HepG2 (cell line): ENCODE results near the gene GJA5. TPM values are rescaled to one million over a fixed set of nuclear protein-coding genes. Genes with fewer than 3 reads are reported as not detected.

Source experiments
- ATAC-seq: fragments of 200-7000 bp; cut with Tn5 transposase; 3 replicates; pipeline ENCODE4 v1.9.1; 2020; ENCODE audit warnings: mild to moderate bottlenecking, moderate library complexity
- BruUV-seq: library from RNA; stranded (reverse); fragments of 400-500 nt; replicated peaks from 2 replicates; lab custom pipeline; 2021; lab: Mats Ljungman, UMichigan
- CTCF ChIA-PET: fragments of 300-600 bp; formaldehyde crosslinking; extraction: SDS; loops from one replicate; lab custom pipeline; 2021; ENCODE audit warnings: low total read pairs, inconsistent platforms, low intra/inter-chr PET ratio; lab: Yijun Ruan, JAX
- POLR2A ChIA-PET: fragments of 350-600 bp; sonication (Branson Sonifier 250); formaldehyde crosslinking; loops from one replicate; lab custom pipeline; 2020; ENCODE audit warnings: antibody characterized with exemption, inconsistent platforms; lab: Yijun Ruan, JAX
- DNase-seq: peaks from one replicate; pipeline ENCODE4 v3.0.0-alpha.2; 2015; ENCODE audit warnings: low spot score
- FAIRE-seq: peaks from 3 replicates; lab custom pipeline; 2011; peaks lifted over from hg19 to GRCh38; lab: Jason Lieb, UNC
- H2AFZ ChIP-seq: one replicate; pipeline ENCODE4 v1.6.1; 2011; ENCODE audit warnings: low read length, inconsistent platforms
- H3K27ac ChIP-seq: fragments of 300-600 bp; 3 replicates; pipeline ENCODE4 v1.8.0; 2011; ENCODE audit warnings: mixed run types, mild to moderate bottlenecking, mixed read lengths, low read length, inconsistent platforms; ENCODE audit not compliant: insufficient read depth; ENCODE audit errors: extremely low read length
- H3K27me3 ChIP-seq, 2 experiments: fragments of 200-600 bp in 1 of 2; 2 replicates in 1 of 2; 3 replicates in 1 of 2; pipeline versions ENCODE4 v1.6.0 to v1.8.0; 2011; ENCODE audit warnings: low read length in 2 of 2, mild to moderate bottlenecking in 2 of 2, moderate library complexity in 2 of 2, inconsistent platforms in 1 of 2; ENCODE audit not compliant: insufficient read depth in 2 of 2, control insufficient read depth in 1 of 2
- H3K36me3 ChIP-seq, 2 experiments: fragments of 200-600 bp in 1 of 2; replicated peaks in 1 of 2; 2 replicates in 1 of 2; 3 replicates in 1 of 2; pipeline versions ENCODE4 v1.5.1 to v1.8.0; 2011; ENCODE audit warnings: low read length in 2 of 2, inconsistent platforms in 1 of 2; ENCODE audit not compliant: insufficient read depth in 2 of 2, control insufficient read depth in 1 of 2
- H3K4me1 ChIP-seq: 2 replicates; pipeline ENCODE4 v1.5.1; 2012; ENCODE audit warnings: low read length, inconsistent platforms; ENCODE audit not compliant: insufficient read depth
- H3K4me2 ChIP-seq: 2 replicates; pipeline ENCODE4 v1.6.0; 2011; ENCODE audit warnings: low read depth, low read length, inconsistent platforms
- H3K4me3 ChIP-seq, 3 experiments: fragments of 200-600 bp in 1 of 3; sonication (generic), shearing (Covaris generic) in 1 of 3; replicated peaks in 1 of 3; 2 replicates each; pipeline ENCODE4 v1.5.1; 2011 to 2016; ENCODE audit warnings: low read length in 3 of 3, inconsistent platforms in 2 of 3, low read depth in 2 of 3, mild to moderate bottlenecking in 2 of 3, control low read depth in 1 of 3, mixed read lengths in 1 of 3; ENCODE audit not compliant: insufficient read depth in 1 of 3
- H3K79me2 ChIP-seq: one replicate; pipeline ENCODE4 v1.6.1; 2011; ENCODE audit warnings: low read length, inconsistent platforms; ENCODE audit not compliant: insufficient read depth
- H3K9ac ChIP-seq: 2 replicates; pipeline ENCODE4 v1.6.0; 2011; ENCODE audit warnings: mild to moderate bottlenecking, low read depth, low read length, inconsistent platforms; ENCODE audit not compliant: insufficient read depth
- H3K9me3 ChIP-seq: 2 replicates; pipeline ENCODE4 v1.5.1; 2012; ENCODE audit warnings: mild to moderate bottlenecking, low read length
- H4K20me1 ChIP-seq: 2 replicates; pipeline ENCODE4 v1.6.0; 2011; ENCODE audit warnings: inconsistent platforms, mild to moderate bottlenecking, low read length, moderate library complexity; ENCODE audit not compliant: insufficient read depth
- CREB3 ChIP-seq: sonication (generic); formaldehyde crosslinking; IDR thresholded peaks from 2 replicates; pipeline ENCODE4 v1.5.0; 2020; ENCODE audit warnings: missing genetic modification reagents
- DMAP1 ChIP-seq: IDR thresholded peaks from 2 replicates; pipeline ENCODE4 v1.6.1; 2016
- ETV5 ChIP-seq: IDR thresholded peaks from 2 replicates; pipeline ENCODE4 v1.6.1; 2018; ENCODE audit warnings: missing biosample characterization, missing genetic modification reagents, inconsistent platforms, borderline replicate concordance
- FOXK2 ChIP-seq: fragments of 450-650 bp; IDR thresholded peaks from 2 replicates; pipeline ENCODE4 v1.6.1; 2016
- GATA4 ChIP-seq: sonication (generic); IDR thresholded peaks from 2 replicates; pipeline ENCODE4 v1.6.1; 2016; ENCODE audit warnings: antibody characterized with exemption, low read depth, borderline replicate concordance
- GATAD2A ChIP-seq: IDR thresholded peaks from 2 replicates; pipeline ENCODE4 v1.6.1; 2016
- HMGXB3 ChIP-seq: sonication (generic); formaldehyde crosslinking; IDR thresholded peaks from 2 replicates; pipeline ENCODE4 v1.4.0; 2020; ENCODE audit warnings: missing genetic modification reagents, borderline replicate concordance
- KDM6A ChIP-seq: IDR thresholded peaks from 2 replicates; pipeline ENCODE4 v1.6.1; 2016; ENCODE audit warnings: low read depth
- TSC22D2 ChIP-seq: sonication (generic); formaldehyde crosslinking; IDR thresholded peaks from 2 replicates; pipeline ENCODE4 v1.5.1; 2020; ENCODE audit warnings: missing genetic modification reagents, mild to moderate bottlenecking, borderline replicate concordance
- U2AF1 ChIP-seq: fragments of 200-400 bp; formaldehyde crosslinking; optimal IDR thresholded peaks from 2 replicates; pipeline ENCODE3; 2017; ENCODE audit warnings: mild to moderate bottlenecking, low read depth, low read length
- ZBED4 ChIP-seq: sonication (generic); formaldehyde crosslinking; IDR thresholded peaks from 2 replicates; pipeline ENCODE4 v1.4.0; 2020; ENCODE audit warnings: missing genetic modification reagents, borderline replicate concordance
- ZMAT3 ChIP-seq: sonication (generic); formaldehyde crosslinking; conservative IDR thresholded peaks from 2 replicates; pipeline ENCODE4 v1.7.0; 2021; ENCODE audit warnings: missing genetic modification reagents
- ZNF550 ChIP-seq: sonication (generic); formaldehyde crosslinking; IDR thresholded peaks from 2 replicates; pipeline ENCODE4 v1.4.0; 2020; ENCODE audit warnings: mild to moderate bottlenecking, missing genetic modification reagents, borderline replicate concordance
- ZNF792 ChIP-seq: IDR thresholded peaks from 2 replicates; pipeline ENCODE4 v1.6.1; 2016
- ZSCAN12 ChIP-seq: sonication (generic); formaldehyde crosslinking; IDR thresholded peaks from 2 replicates; pipeline ENCODE4 v1.9.0; 2021; ENCODE audit warnings: mild to moderate bottlenecking, missing genetic modification reagents
- in situ Hi-C: cut with HindIII; loops from 2 replicates; pipeline ENCODE4 v1.10.0; 2017; ENCODE audit warnings: low pct_unique_long_range_greater_than_20kb; ENCODE audit not compliant: extremely low pct_ligation_motif_present
- intact Hi-C: fragments of 100-400 bp; cut with micrococcal nuclease; formaldehyde crosslinking; loops from one replicate; pipeline ENCODE4 v1.10.0; 2022; ENCODE audit not compliant: unreplicated experiment
- polyA plus RNA-seq, 8 experiments: library from polyadenylated mRNA; depleted of rRNA in 3 of 8; stranded (reverse) in 7 of 8; unstranded in 1 of 8; fragments of >200 nt; fragmentation: Illumina TruSeq in 4 of 8; extraction: Trizol in 4 of 8; gene quantifications; 2 replicates each; pipeline versions ENCODE4 v1.2.1 to v1.2.3, GENCODE V29; 2011 to 2016; ENCODE audit warnings: low read depth in 4 of 8, missing spikeins in 1 of 8, mixed read lengths in 1 of 8; ENCODE audit not compliant: insufficient read depth in 1 of 8
- total RNA-seq, 5 experiments: library from RNA; depleted of rRNA; stranded (reverse); fragments of >200 nt; fragmentation: Illumina TruSeq; extraction: Trizol; gene quantifications; 2 replicates each; pipeline ENCODE4 v1.2.3, GENCODE V29; 2016; ENCODE audit warnings: low read depth in 1 of 5

Gene GJA5
- total and polyA plus RNA-seq, 2 of the 13 experiments (the other 11 are each of a cell fraction or from before 2014, with no cell fraction given) = not detected

GRCh38 chr1:147736883-147737282, 23.5 kb downstream of the GJA5 start:
- ChIA-PET CTCF (no interaction called here), POLR2A (no interaction called here)
- no peak for FAIRE-seq
- no peaks in the 10 kb centered on the region for H4K20me1 ChIP-seq
- H3K9me3 ChIP-seq = no peaks in the 10 kb centered on the region
- H3K36me3 ChIP-seq = no peaks in the 10 kb centered on the region
- no peak overlapping the region for H3K4me3 ChIP-seq
- H3K27ac ChIP-seq = no peak overlapping the region
- no TSS peak for BruUV-seq
- DNase-seq = no peak
- no peaks in the 10 kb centered on the region for H3K27me3 ChIP-seq
- intact Hi-C loops (loop anchor here (10.0 kb wide), 1 partner anchor 78 kb away; no protein-coding TSS in a partner anchor), in situ Hi-C loops (no loop called here)
- no peaks in the 10 kb centered on the region for H3K79me2 ChIP-seq
- H3K4me1 ChIP-seq = peaks cover 12% of the 10 kb centered on the region
- no peak overlapping the region for H3K9ac ChIP-seq
- ATAC-seq = no peak
- no peak overlapping the region for H2AFZ ChIP-seq
- no peak overlapping the region for H3K4me2 ChIP-seq
- TF ChIP-seq ZSCAN12 (CRISPR knock-in tag) (no peak), TSC22D2 (no peak), ZMAT3 (CRISPR knock-in tag) (no peak), GATAD2A (CRISPR knock-in tag) (no peak), ZNF792 (no peak), DMAP1 (CRISPR knock-in tag) (no peak), FOXK2 (no peak), CREB3 (CRISPR knock-in tag) (no peak), HMGXB3 (CRISPR knock-in tag) (no peak), GATA4 (no peak), ZNF550 (CRISPR knock-in tag) (no peak), ETV5 (CRISPR knock-in tag) (no peak), U2AF1 (no peak), ZBED4 (no peak), KDM6A (CRISPR knock-in tag) (no peak)
- TF ChIP-seq, all 625 proteins: peak for 0
